ENCODE data around the gene CDH26.

DNA sequence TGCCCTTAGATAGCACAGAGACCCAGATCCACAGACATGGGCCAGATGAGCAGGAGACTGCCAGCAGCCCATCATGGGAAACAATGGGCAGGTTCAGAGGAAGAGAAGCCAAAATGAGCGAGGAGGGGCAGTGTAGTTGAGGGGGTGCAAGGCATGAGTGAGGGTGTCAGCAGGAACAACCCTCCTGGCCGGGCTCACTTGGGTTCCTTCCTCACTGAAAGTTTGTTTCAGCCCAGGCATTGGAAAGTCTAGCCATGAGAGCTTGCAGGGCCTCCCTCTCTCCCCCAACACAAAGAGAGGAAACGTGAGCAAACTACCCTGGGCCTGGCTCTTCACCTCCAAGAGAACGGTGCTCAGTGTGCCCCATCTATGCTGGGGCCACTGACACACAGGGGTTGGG is 48.0 kb downstream of the CDH26 start:
- TF ChIP-seq, protein P1, sequence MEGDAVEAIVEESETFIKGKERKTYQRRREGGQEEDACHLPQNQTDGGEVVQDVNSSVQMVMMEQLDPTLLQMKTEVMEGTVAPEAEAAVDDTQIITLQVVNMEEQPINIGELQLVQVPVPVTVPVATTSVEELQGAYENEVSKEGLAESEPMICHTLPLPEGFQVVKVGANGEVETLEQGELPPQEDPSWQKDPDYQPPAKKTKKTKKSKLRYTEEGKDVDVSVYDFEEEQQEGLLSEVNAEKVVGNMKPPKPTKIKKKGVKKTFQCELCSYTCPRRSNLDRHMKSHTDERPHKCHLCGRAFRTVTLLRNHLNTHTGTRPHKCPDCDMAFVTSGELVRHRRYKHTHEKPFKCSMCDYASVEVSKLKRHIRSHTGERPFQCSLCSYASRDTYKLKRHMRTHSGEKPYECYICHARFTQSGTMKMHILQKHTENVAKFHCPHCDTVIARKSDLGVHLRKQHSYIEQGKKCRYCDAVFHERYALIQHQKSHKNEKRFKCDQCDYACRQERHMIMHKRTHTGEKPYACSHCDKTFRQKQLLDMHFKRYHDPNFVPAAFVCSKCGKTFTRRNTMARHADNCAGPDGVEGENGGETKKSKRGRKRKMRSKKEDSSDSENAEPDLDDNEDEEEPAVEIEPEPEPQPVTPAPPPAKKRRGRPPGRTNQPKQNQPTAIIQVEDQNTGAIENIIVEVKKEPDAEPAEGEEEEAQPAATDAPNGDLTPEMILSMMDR (IDR thresholded peaks at IDR 0.05) = no peak
- TF ChIP-seq EZH2 (IDR thresholded peaks at IDR 0.05; ENCODE audit: borderline replicate concordance, insufficient read depth, low read depth, low read length, poor library complexity, severe bottlenecking) = no peak

Measured in B cell (primary cell).